ENCODE results near the gene SLC38A9.

SLC38A9 gene

GRCh38 chr5:55577353-55578060, 134.6 kb downstream of the SLC38A9 start:
- DNase-seq: no peak

- no peak for DNase-seq
Measured at GRCh38 chr5:55576661-55577060, 135.5 kb downstream of the SLC38A9 start.

Data from effector CD8-positive, alpha-beta T cell (primary cell).